GM18526 (cell line): ENCODE data around the gene ARHGEF16.

ENCODE experiments used
- POLR2A ChIP-seq: IDR thresholded peaks from 3 replicates; pipeline ENCODE4 v1.6.1; 2011; ENCODE audit not compliant: insufficient read length; ENCODE audit errors: extremely low read depth

The ARHGEF16 gene

DNA sequence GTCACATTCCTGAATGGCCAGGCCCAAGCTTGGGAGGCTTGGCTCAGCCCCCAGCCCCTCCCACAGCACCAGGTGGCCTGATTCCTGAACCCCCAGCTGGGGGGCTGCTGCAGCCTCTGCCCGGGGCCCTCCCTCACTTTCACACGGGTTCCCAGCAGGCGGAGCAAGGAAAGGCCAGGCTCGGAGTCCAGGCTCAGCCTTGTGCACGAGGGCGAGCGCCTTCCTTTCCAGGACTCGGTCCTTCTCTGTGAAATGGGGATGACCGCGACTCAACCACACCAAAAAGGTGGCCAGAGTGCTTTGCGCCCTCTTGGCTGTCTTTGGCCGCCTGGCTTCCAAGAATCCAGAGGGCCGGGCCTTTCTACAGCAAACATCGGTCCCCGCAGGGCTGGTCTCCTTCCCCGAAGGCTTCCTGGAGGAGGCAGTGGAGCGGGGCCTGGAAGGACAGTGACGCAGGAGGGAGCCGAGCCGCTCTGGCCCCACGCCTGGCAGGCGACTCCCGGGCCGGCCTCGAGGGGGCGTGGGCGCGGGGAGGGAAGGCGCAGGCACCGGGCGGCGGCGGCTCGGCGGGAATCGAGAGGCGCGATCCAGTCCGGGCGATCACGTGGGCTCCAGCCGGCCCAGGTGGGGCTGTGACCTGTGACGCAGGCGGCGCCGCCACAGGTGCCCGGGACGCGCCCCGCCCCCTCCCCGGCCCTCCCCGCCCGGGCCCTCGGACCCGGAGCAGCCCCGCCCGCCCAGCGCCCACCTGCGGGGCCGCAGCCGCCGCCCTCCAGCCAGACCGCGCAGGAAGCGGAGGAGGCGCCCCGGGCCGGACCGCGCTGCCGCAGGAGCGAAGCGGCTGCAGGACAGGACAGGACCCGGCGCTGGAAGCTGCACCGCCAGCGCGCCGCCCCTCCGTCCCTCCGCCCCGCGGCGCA lies at the start of gene ARHGEF16:
Gene ARHGEF16, plus strand, starts transcription at position 775 of the 920 bp plus-strand sequence. CDS start 8,420 bp downstream, outside the sequence.
- TF ChIP-seq POLR2A: no peak

DNA sequence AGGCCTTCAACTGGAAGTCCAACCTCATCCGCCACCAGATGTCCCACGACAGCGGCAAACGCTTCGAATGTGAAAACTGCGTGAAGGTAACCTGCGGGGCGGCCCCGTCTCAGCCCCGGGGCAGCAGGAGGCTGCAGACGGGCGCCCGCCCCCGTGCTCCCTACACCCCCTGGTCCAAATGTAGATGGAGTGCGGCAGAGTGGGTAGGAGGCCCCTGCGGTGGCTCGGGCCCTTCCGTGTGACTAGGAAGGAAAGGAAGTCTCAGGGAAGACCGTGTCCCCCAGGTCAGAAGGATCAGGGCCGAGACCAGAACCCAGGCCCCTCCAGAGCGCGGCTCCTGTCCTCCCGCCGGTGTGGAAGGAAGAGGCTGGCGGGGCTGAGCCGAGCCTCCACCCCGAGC lies 49.7 kb upstream of the ARHGEF16 start:
- no peak for TF ChIP-seq POLR2A

DNA sequence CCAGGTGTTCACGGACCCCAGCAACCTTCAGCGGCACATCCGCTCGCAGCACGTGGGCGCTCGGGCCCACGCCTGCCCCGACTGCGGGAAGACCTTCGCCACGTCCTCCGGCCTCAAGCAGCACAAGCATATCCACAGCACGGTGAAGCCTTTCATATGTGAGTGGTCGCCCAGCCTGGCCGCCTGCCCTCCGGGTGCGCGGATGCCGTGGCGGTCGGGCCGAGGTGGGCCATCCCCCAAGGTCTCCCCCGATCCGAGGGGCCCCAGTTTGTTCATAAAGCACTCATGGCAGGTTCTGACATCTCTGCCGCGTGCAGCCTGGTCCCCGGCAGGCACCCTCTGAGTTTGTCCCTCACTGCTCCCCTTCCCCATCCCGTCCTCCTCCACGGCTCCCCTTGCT lies 49.0 kb upstream of the ARHGEF16 start:
- no peak for TF ChIP-seq POLR2A

DNA sequence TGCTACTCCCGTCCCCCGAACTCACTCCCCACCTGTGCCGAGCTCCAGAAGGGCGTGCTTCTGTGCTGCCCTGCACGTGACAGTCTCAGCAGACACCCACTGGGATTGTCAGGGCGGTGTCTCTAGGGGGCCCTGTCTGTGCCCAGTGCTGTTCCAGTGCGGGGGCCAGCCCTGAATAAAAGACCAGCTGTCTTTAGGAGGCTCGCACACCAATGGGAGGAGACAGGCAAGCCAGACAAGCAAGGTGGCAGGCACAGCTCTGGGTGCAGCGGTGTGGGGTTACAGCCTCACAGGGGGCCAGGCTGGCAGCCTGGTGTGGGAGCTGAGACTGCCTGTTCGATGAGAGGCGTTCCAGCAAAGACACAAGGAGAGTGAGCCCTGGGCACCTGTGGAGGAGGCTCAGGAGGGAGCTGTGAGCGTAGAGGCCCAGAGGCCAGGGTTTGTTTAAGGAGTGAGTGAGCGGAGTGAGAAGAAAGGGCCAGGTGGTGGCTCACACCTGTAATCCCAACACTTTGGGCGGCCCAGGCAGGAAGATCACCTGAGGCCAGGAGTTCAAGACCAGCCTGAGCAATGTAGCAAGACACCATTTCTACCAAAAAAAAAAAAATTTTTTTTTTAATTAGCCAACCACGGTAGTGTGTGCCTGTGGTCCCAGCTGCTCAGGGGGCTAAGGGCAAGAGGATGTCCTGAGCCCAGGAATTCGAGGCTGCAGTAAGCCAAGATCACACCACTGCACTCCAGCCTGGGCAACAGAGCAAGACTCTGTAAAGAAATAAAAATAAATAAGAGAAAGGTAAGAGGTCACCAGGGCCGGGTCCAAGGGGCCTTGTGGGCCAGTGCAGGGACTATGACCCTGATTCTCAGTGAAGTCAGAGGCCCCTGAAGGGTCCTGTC lies 48.2 kb upstream of the ARHGEF16 start:
- TF ChIP-seq POLR2A: no peak

DNA sequence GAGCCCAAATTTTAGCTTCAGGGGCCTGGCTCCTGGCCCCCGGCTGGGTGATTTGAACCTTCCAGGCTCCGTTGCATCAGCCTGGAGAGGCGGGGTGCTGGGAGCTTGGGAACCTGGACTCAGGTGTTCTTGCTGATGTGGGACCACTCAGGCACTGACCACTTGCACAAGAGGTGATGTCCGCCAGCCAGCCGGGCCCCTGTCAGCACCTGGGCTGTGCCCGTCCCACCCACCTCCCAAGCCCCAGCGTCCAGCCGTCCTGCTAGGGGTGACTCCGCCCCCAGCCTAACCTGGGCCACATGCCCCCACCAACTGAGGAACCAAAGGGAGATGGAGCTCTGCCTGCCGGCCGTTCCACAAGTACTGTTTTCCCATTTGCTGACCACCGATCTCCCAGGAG lies 47.4 kb upstream of the ARHGEF16 start:
- no peak for TF ChIP-seq POLR2A

DNA sequence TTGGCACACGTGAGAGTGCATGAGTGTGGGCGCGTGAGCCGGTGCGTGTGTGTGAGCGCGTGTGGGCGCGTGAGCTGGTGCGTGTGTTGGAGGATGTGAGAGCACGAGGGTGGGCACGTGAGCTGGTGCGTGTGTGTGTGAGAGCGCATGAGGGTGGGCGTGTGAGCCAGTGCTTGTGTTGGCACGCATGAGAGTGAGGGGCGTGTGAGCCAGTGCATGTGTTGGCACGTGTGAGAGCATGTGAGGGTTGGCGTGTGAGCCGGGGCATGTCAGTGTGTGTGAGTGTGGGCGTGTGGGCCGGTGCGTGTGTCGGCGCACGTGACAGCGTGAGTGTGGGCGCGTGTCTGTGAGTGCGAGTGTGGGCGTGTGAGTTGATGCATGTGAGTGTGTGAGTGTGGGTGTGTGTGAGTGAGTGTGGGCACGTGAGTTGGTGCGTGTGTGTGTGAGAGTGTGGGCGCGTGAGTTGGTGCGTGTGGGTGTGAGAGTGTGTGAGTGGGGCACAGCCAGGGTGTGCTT lies 45.7 kb upstream of the ARHGEF16 start:
- TF ChIP-seq POLR2A: no peak

DNA sequence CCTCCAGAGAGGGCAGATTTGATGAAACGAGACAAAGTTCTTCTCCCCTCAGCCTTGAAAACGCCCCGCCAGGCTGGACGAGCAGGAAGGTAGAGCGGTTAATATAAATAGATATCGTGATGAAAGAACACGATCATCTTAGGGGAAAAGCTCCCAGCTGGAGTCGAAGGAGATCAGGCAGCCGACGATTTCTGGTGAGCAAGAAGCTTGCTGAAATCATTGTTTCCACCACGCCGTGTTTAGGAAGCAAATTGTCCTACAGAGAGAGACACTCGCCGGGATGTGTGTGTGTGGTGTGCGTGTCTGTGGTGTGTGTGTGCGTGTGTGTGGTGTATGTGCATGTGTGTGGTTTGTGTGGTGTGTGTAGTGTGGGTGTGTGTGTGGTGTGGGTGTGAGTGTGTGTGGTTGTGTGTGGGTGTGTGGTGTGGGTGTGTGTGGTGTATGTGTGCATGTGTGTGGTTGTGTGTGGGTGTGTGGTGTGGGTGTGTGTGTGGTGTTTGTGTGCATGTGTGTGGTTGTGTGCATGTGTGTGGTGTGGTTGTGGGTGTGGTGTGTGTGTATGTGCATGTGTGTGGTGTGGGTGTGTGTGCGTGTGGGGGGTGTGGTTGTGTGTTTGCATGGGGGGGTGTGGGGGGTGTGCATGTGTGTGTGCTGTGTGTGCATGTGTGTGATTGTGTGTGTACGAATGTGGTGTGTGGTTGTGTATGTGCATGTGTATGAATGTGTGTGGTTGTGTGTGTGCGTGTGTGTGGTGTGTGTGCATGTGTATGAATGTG lies 44.9 kb upstream of the ARHGEF16 start:
- TF ChIP-seq POLR2A: no peak

DNA sequence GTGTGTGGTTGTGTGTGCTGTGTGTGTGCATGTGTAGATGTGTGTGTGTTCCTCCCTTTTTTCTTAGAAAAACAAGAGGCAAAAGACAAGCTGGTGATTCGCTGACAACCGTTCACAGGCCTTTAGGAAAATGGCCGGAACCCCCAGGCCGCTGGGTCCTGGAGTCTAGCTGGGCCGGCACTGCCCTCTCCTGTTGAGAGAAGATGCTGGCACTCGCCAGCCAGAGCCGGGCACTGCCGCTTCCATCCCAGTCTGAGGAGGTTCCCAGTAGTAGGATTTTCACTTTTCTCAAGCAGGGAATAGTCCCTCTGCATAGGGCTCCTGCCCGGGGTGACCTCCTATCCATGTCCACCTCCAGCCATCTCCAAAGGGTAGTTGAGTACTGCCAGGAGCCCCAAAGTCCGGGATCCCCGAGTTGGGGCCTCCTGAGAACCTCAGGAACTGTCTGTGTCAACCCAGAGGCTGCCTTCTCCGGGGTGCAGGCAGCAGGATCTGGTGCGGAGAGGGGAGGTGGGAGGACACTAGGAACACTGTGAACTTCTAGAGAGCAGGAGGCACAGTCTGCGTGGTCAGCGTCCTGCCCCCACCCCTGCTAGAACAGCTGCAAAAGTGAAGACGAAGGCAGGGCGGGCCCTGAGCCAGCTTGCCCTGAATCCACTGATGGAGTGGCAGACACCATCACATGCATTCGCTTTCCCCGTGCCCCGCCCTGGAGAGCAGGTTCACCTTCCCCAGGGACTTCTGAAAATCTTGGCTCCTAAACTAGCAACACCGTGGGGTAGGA lies 44.1 kb upstream of the ARHGEF16 start:
- no peak for TF ChIP-seq POLR2A

DNA sequence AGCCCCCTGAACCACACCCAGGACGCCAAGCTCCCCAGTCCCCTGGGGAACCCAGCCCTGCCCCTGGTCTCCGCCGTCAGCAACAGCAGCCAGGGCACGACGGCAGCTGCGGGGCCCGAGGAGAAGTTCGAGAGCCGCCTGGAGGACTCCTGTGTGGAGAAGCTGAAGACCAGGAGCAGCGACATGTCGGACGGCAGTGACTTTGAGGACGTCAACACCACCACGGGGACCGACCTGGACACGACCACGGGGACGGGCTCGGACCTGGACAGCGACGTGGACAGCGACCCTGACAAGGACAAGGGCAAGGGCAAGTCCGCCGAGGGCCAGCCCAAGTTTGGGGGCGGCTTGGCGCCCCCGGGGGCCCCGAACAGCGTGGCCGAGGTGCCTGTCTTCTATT lies 42.7 kb upstream of the ARHGEF16 start:
- TF ChIP-seq POLR2A: no peak

DNA sequence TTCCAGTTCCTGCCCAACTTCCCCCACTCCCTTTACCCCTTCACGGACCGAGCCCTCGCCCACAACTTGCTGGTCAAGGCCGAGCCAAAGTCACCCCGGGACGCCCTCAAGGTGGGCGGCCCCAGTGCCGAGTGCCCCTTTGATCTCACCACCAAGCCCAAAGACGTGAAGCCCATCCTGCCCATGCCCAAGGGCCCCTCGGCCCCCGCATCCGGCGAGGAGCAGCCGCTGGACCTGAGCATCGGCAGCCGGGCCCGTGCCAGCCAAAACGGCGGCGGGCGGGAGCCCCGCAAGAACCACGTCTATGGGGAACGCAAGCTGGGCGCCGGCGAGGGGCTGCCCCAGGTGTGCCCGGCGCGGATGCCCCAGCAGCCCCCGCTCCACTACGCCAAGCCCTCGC lies 42.1 kb upstream of the ARHGEF16 start:
- TF ChIP-seq POLR2A: no peak

DNA sequence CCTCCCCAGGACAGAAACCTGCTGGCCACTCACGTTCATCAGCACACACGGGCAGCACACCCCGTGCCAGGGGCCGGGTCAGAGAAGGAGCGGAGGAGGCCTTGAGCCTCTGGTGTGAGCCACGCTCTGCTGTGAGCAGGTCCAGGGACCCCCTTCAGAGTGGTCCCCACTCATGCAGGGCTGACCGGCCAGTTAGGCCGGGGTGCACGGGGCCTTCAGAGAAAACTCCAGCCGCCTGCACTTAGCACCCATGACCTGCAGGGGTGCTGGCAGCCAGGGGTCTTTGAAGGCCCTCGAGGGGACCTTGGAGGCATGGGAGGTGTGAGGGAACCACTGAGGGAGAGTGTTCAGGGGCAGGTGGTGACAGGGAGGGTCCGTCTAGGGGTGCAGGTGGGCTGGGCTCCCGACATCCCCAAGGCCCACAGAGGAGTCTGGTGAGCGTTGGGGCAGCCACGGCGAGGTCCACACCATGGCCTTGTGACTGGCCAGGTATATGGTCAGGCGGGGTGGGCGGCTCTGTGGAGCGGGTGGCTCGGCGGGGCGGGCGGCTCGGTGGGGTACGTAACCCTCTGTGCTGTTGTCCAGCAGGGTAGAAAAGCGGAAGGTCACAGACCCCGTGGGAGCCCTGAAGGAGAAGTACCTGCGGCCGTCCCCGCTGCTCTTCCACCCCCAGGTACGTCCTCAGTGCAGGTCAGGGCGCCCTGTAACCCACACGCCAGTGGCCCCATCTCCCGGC lies 40.3 kb upstream of the ARHGEF16 start:
- TF ChIP-seq POLR2A: no peak

DNA sequence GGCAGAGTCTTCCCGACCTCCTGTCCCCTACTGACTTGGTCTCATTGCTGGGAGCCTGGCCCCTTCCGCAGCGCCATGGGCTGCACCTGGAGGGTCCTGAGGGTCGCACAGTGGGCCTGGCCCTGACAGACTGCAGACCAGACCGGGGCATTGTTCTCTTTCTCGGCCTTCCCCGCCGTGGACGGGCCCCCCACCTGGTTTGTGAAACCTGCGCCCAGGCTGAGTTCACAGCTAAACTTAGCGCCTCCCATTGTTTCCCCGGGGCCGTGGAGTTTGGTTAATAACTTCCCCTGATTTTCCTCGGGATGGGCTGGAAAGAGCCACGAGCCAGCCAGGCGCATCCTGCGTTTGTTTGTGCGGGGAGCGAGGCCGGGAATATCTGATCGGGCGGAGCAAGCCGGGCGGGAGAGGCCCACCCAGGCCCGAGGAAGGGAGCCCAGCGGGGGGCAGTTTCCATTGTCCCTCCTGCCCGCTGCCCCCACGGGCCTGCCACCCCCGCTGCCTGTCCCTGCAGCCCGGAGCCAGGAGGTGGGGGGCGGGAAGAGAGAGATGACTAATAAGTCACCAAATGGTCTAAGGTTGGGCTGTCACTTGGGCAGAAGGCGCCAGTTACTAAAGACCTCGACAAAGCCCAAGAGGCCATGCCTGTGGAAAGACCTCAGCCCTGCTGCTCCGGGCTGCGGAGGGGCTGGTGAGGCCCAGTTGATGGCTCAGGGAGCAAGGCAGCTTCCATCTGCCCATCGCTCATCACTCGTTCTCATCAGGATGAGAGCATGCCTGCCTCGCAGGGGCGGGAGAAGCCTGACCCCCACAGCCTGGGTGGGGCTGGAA lies 39.0 kb upstream of the ARHGEF16 start:
- no peak for TF ChIP-seq POLR2A

DNA sequence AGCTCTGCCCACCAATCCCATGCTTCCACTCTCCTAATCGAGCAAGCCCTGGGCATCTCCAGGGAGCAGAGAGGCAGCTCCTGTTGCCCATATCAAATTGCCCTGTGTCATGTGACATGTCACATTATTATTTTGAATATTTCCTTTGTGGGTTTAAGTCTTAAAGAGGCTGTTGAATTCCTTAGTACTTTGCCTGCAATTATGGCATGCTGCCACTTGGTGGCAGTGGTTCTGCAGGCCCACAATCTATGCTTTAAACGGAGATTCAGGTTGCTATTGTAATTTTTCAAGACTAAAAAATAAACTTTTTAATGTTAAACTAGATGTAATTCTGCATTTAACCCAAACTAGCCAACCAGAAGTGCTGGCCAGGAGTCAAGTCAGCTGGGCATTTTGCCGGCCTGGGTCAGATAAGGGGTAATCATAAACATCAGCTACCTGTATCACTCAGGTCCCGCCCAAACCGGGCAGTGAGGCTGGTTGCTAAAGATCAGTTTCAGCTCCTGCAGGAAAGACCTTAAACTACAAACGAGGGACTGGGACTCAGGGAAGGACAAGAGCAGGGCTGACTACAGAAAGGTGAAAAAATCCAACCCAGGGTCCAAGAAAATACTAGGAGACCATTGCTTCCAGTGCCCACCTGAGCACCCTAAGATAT lies 37.3 kb upstream of the ARHGEF16 start:
- TF ChIP-seq POLR2A: no peak

DNA sequence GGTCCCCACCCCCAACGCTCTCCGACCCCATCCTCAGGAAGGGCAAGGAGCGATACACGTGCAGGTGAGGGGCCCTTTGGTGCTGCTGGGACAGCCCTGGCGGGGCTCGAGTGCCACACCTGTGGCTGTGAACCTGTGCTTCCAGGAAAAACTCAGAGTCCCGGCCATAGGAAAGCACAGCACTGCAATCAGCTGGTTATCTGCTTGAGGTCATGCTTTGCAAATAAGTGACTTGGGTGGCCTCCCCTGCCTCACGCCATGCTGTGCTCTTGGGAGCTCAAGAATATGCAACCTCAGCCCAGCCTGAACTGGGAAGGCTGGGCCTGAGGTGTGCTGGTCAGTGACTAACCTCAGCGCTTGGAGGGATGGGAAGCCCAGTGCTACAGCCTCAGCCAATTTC lies 36.5 kb upstream of the ARHGEF16 start:
- TF ChIP-seq POLR2A: no peak
